Gastroesophageal sphincter (tissue), 3 donors: ENCODE data around the gene HOMER2.

Experiments used
- EP300 ChIP-seq: sonication (generic); formaldehyde crosslinking; IDR thresholded peaks from one replicate; pipeline ENCODE4 v1.6.1; 2017; ENCODE audit warnings: antibody characterized with exemption, mild to moderate bottlenecking
- POLR2A ChIP-seq, 2 donors: fragments of 450-650 bp; IDR thresholded peaks; one replicate each; pipeline ENCODE4 v1.6.1; 2017; ENCODE audit warnings: antibody characterized with exemption in 2 of 2, mild to moderate bottlenecking in 2 of 2, moderate library complexity in 1 of 2
- POLR2AphosphoS5 ChIP-seq: sonication (generic); formaldehyde crosslinking; IDR thresholded peaks from one replicate; pipeline ENCODE4 v1.6.1; 2017; ENCODE audit warnings: antibody characterized with exemption
- TF ChIP-seq, protein P1 (sequence below), 4 experiments: fragments of 200-600 bp in 2 of 4; fragments of 450-650 bp in 2 of 4; sonication (generic) in 1 of 4; IDR thresholded peaks; one replicate each; pipeline ENCODE4 v1.5.1; 2017 to 2019; ENCODE audit warnings: antibody characterized with exemption in 4 of 4, mild to moderate bottlenecking in 2 of 4, moderate library complexity in 2 of 4

GRCh38 chr15:82874961-82875360 is 77.6 kb downstream of the HOMER2 start:
- no peak for TF ChIP-seq POLR2A (IDR thresholded peaks at IDR 0.05)
- TF ChIP-seq, protein P1, sequence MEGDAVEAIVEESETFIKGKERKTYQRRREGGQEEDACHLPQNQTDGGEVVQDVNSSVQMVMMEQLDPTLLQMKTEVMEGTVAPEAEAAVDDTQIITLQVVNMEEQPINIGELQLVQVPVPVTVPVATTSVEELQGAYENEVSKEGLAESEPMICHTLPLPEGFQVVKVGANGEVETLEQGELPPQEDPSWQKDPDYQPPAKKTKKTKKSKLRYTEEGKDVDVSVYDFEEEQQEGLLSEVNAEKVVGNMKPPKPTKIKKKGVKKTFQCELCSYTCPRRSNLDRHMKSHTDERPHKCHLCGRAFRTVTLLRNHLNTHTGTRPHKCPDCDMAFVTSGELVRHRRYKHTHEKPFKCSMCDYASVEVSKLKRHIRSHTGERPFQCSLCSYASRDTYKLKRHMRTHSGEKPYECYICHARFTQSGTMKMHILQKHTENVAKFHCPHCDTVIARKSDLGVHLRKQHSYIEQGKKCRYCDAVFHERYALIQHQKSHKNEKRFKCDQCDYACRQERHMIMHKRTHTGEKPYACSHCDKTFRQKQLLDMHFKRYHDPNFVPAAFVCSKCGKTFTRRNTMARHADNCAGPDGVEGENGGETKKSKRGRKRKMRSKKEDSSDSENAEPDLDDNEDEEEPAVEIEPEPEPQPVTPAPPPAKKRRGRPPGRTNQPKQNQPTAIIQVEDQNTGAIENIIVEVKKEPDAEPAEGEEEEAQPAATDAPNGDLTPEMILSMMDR (IDR thresholded peaks at IDR 0.05) = no peak
- no peak for TF ChIP-seq EP300
- TF ChIP-seq POLR2AphosphoS5 = no peak
